ENCODE data around the gene AHCYL1. TPM values are rescaled to one million over a fixed set of nuclear protein-coding genes. Genes with fewer than 3 reads are reported as not detected.
A peak's percentile ranks its signal among the peaks of the same experiment; 100 is the strongest.

The AHCYL1 gene
- total RNA-seq, 1 experiment from 2014 or later, result 92.0 TPM

DNA sequence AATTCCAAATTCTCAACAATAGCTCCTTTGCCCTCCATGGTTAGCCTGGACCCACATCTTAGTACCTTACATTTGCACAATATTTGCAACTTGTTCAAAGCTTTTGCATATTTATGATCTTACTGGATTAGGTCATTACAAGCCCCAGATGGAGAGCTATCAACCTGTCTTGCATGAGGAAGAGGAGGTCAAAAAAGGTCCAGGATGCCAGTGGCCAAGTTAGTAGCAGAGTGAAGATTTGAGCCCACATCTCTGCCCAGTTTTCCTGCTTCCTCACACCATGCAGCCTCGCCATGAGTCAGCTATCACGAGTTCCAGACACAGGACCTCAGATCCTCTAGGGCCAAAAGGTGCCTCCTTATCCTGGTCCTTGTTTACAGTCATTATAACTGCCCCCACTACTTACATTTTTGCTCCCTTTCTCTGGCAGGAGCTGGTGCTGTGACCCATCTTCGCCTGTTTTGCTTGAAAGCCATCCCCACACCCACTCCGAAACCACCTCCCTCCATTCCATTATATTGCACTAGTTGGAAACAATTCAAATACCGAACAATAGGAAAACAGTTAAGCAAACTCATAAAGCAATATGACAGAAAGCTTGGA lies 5.0 kb upstream of the AHCYL1 start:
- intact Hi-C loops (cut with micrococcal nuclease), result loop anchor here (1.0 to 5.0 kb wide), 3 partner anchors 57 to 262 kb away; no protein-coding TSS in a partner anchor
- H3K27ac ChIP-seq (ENCODE audit: low read depth, low read length), result no peak overlapping the region
- no peak overlapping the region for H3K4me3 ChIP-seq (replicated peaks in 1 of 2; ENCODE audit: low read depth in 1 of 2, low read length in 2 of 2)
- no peaks in the 10 kb centered on the region for H3K36me3 ChIP-seq (ENCODE audit: control insufficient read depth in 1 of 2, insufficient read depth in 2 of 2, low read length in 2 of 2)
- TF ChIP-seq ZBTB33 (IDR thresholded peaks at IDR 0.05; ENCODE audit: extremely low read depth, insufficient replicate concordance, low read length), result no peak
- ChIA-PET POLR2A (interaction anchor here (1.9 kb wide), 1 partner anchor 206 kb away, joined by 4 read pairs; no protein-coding TSS in a partner anchor), CTCF (interaction anchor here (1.1 to 9.0 kb wide), 4 partner anchors 24 to 200 kb away, joined by 3 to 396 read pairs (median 3); no protein-coding TSS in a partner anchor), RAD21 (ENCODE audit: low non-redundant PET in 1 of 2, low total read pairs in 2 of 2, uncharacterized antibody in 2 of 2, unreplicated experiment in 2 of 2) (interaction anchor here in 1 of 2 experiments (1.3 kb wide), 1 partner anchor 203 kb away, joined by 3 read pairs; no protein-coding TSS in a partner anchor)
- BruUV-seq (replicated peaks), result no TSS peak
- no peaks in the 10 kb centered on the region for H3K9me3 ChIP-seq (ENCODE audit: control insufficient read depth in 1 of 2, insufficient read depth in 1 of 2, low read depth in 1 of 2, low read length in 2 of 2)
- ATAC-seq (no peak), DNase-seq (ENCODE audit: low read depth, low spot score) (no peak)
- H2AFZ ChIP-seq (ENCODE audit: low read depth, low read length, poor library complexity, severe bottlenecking), result no peak overlapping the region
- H3K79me2 ChIP-seq (ENCODE audit: insufficient read depth, low read length), result no peaks in the 10 kb centered on the region
- H3K4me1 ChIP-seq (ENCODE audit: control insufficient read depth in 1 of 2, insufficient read depth in 2 of 2, low read length in 2 of 2), result peaks cover 2 to 32% of the 10 kb centered on the region in 2 experiments; a peak in 3 of 4 replicates
- no peaks in the 10 kb centered on the region for H3K27me3 ChIP-seq (ENCODE audit: insufficient read depth, low read length)
- no peak overlapping the region for H3K4me2 ChIP-seq (ENCODE audit: low read length)
- no peaks in the 10 kb centered on the region for H3K9me2 ChIP-seq (ENCODE audit: insufficient read depth)
- no peak overlapping the region for H3K9ac ChIP-seq (ENCODE audit: low read length)
- no peaks in the 10 kb centered on the region for H4K20me1 ChIP-seq (ENCODE audit: insufficient read depth)

DNA sequence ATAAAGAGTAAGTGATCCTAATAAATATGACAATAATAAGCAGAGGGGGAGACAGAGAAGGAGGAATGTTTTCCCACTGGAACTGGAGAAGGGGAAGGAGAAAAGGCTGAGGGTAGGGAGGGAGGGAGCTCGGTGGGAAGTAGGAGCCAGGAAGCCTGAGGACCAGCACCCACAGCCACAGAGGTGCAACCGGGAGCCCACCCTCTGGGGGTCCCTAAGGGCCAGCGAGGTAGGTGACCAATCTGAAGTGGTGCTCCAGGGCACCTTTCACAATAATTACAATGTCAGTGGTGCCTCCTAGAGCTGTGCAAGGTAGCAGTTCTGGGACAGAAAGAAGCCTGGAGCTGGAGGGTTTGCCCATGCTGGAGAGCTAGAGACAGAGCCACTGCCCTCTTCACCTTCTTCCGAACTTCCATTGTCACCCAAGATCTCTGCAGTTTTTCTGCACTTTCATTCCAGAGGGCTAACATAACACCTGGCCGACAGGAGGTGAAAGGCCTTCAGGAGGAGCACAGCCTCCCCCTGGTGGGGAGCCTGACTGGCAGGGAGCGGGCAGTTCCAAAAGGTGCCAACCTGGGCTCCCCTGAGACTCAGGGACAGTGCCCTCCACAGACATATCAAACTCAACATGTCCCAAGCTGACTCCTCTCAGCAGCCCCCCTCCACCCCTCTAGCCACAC lies 4.1 kb upstream of the AHCYL1 start:
- DNase-seq (ENCODE audit: low read depth, low spot score), result peak; percentile 26
- Histone ChIP-seq H3K27me3 (ENCODE audit: insufficient read depth, low read length) (no peaks in the 10 kb centered on the region), H2AFZ (ENCODE audit: low read depth, low read length, poor library complexity, severe bottlenecking) (peak overlapping the region; percentile 9), H3K4me3 (replicated peaks in 1 of 2; ENCODE audit: low read depth in 1 of 2, low read length in 2 of 2) (no peak overlapping the region), H3K9ac (ENCODE audit: low read length) (no peak overlapping the region), H3K36me3 (ENCODE audit: control insufficient read depth in 1 of 2, insufficient read depth in 2 of 2, low read length in 2 of 2) (no peaks in the 10 kb centered on the region), H4K20me1 (ENCODE audit: insufficient read depth) (no peaks in the 10 kb centered on the region), H3K79me2 (ENCODE audit: insufficient read depth, low read length) (peaks cover 6% of the 10 kb centered on the region), H3K27ac (ENCODE audit: low read depth, low read length) (no peak overlapping the region), H3K9me3 (ENCODE audit: control insufficient read depth in 1 of 2, insufficient read depth in 1 of 2, low read depth in 1 of 2, low read length in 2 of 2) (no peaks in the 10 kb centered on the region), H3K4me1 (ENCODE audit: control insufficient read depth in 1 of 2, insufficient read depth in 2 of 2, low read length in 2 of 2) (peaks cover 2 to 34% of the 10 kb centered on the region in 2 experiments; a peak in 3 of 4 replicates), H3K9me2 (ENCODE audit: insufficient read depth) (no peaks in the 10 kb centered on the region), H3K4me2 (ENCODE audit: low read length) (no peak overlapping the region)
- TF ChIP-seq CTCF (IDR thresholded peaks at IDR 0.05 in 2 of 3, conservative IDR thresholded peaks at IDR 0.05 in 1 of 3; ENCODE audit: borderline replicate concordance in 1 of 3, insufficient read depth in 1 of 3, low read depth in 2 of 3, low read length in 2 of 3) (peak; percentile 64 to 89 (median 70)), SP1 (IDR thresholded peaks at IDR 0.05; ENCODE audit: low read depth) (no peak), SRF (IDR thresholded peaks at IDR 0.05; ENCODE audit: low read depth) (no peak), EZH2 (IDR thresholded peaks at IDR 0.05) (no peak), RAD21 (IDR thresholded peaks at IDR 0.05; ENCODE audit: low read depth) (peak; percentile 93), YY1 (IDR thresholded peaks at IDR 0.05; ENCODE audit: extremely low read depth, insufficient replicate concordance, low read depth, low read length) (peak; percentile 23)
- ATAC-seq, result peak; percentile 41; the same call in 1 of the 2 replicates
- intact Hi-C loops (cut with micrococcal nuclease), result loop anchor here (1.0 to 5.0 kb wide), 3 partner anchors 58 to 263 kb away; no protein-coding TSS in a partner anchor
- no TSS peak for BruUV-seq (replicated peaks)
- CTCF ChIA-PET, result interaction anchor here (1.0 to 9.0 kb wide), 6 partner anchors 23 to 432 kb away, joined by 3 to 396 read pairs (median 3); partner anchors contain the start of gene GNAI3
- RAD21 ChIA-PET (ENCODE audit: low non-redundant PET in 1 of 2, low total read pairs in 2 of 2, uncharacterized antibody in 2 of 2, unreplicated experiment in 2 of 2), result interaction anchor here in 1 of 2 experiments (2.0 kb wide), 1 partner anchor 204 kb away, joined by 7 read pairs; no protein-coding TSS in a partner anchor
- POLR2A ChIA-PET, result interaction anchor here (1.9 kb wide), 1 partner anchor 207 kb away, joined by 4 read pairs; no protein-coding TSS in a partner anchor
